H9 (cell line): ENCODE measurements around the gene LRRC45. TPM values are rescaled to one million over a fixed set of nuclear protein-coding genes. Genes with fewer than 3 reads are reported as not detected.

Source experiments
- DNase-seq: peaks from one replicate; pipeline ENCODE4 v3.0.0-alpha.2; 2017
- H2AFZ ChIP-seq: one replicate; pipeline ENCODE4 v1.6.1; 2013; ENCODE audit warnings: mild to moderate bottlenecking, low read length, control low read depth, moderate library complexity
- H2AK5ac ChIP-seq: 2 replicates; pipeline ENCODE4 v1.6.1; 2013; ENCODE audit warnings: low read length, control low read depth, mixed read lengths; ENCODE audit not compliant: insufficient read length
- H2BK120ac ChIP-seq: one replicate; pipeline ENCODE4 v1.6.1; 2013; ENCODE audit warnings: low read depth, mild to moderate bottlenecking, low read length, control low read depth, inconsistent platforms; ENCODE audit not compliant: poor library complexity, severe bottlenecking
- H2BK12ac ChIP-seq: 2 replicates; pipeline ENCODE4 v1.6.1; 2013; ENCODE audit warnings: low read length, control low read depth, mixed read lengths, low read depth; ENCODE audit not compliant: insufficient read length
- H2BK15ac ChIP-seq: 2 replicates; pipeline ENCODE4 v1.6.1; 2013; ENCODE audit warnings: low read depth, low read length, control low read depth
- H2BK20ac ChIP-seq: one replicate; pipeline ENCODE4 v1.6.1; 2013; ENCODE audit warnings: low read depth, mild to moderate bottlenecking, low read length, control low read depth, inconsistent platforms; ENCODE audit not compliant: poor library complexity, severe bottlenecking
- H2BK5ac ChIP-seq: 2 replicates; pipeline ENCODE4 v1.6.1; 2013; ENCODE audit warnings: low read length, control low read depth, mixed read lengths; ENCODE audit not compliant: insufficient read length
- H3K14ac ChIP-seq: 2 replicates; pipeline ENCODE4 v1.6.1; 2013; ENCODE audit warnings: low read length, control low read depth; ENCODE audit not compliant: insufficient read depth
- H3K18ac ChIP-seq: 2 replicates; pipeline ENCODE4 v1.6.1; 2013; ENCODE audit warnings: low read depth, mild to moderate bottlenecking, mixed read lengths, low read length, control low read depth; ENCODE audit not compliant: insufficient read length
- H3K23ac ChIP-seq: 2 replicates; pipeline ENCODE4 v1.6.1; 2013; ENCODE audit warnings: low read length, control low read depth, mixed read lengths, low read depth; ENCODE audit not compliant: insufficient read length
- H3K23me2 ChIP-seq: 2 replicates; pipeline ENCODE4 v1.6.1; 2013; ENCODE audit warnings: low read depth, mild to moderate bottlenecking, mixed read lengths, low read length, control low read depth; ENCODE audit not compliant: insufficient read length, poor library complexity, severe bottlenecking
- H3K27ac ChIP-seq: 2 replicates; pipeline ENCODE4 v1.5.1; 2013; ENCODE audit warnings: low read length, control low read depth, mixed read lengths, low read depth; ENCODE audit not compliant: insufficient read length
- H3K27me3 ChIP-seq: 2 replicates; pipeline ENCODE4 v1.6.1; 2013; ENCODE audit warnings: low read length, control low read depth, inconsistent platforms; ENCODE audit not compliant: insufficient read depth
- H3K4ac ChIP-seq: 2 replicates; pipeline ENCODE4 v1.6.1; 2013; ENCODE audit warnings: low read depth, mild to moderate bottlenecking, control low read depth, inconsistent platforms, low read length, moderate library complexity
- H3K4me1 ChIP-seq: 2 replicates; pipeline ENCODE4 v1.6.1; 2013; ENCODE audit warnings: low read length, control low read depth, inconsistent platforms; ENCODE audit not compliant: insufficient read depth
- H3K4me2 ChIP-seq: 2 replicates; pipeline ENCODE4 v1.6.1; 2013; ENCODE audit warnings: low read length, control low read depth, mixed read lengths; ENCODE audit not compliant: insufficient read length, insufficient read depth
- H3K56ac ChIP-seq: 2 replicates; pipeline ENCODE4 v1.6.1; 2013; ENCODE audit warnings: low read depth, mild to moderate bottlenecking, mixed read lengths, low read length, control low read depth; ENCODE audit not compliant: insufficient read length
- H3K79me1 ChIP-seq: 2 replicates; pipeline ENCODE4 v1.6.1; 2013; ENCODE audit warnings: low read depth, mild to moderate bottlenecking, moderate library complexity, low read length, control low read depth, inconsistent platforms; ENCODE audit not compliant: insufficient read depth, poor library complexity, severe bottlenecking
- H3K79me2 ChIP-seq: 2 replicates; pipeline ENCODE4 v1.6.1; 2013; ENCODE audit warnings: low read length, control low read depth, inconsistent platforms; ENCODE audit not compliant: insufficient read depth
- H3K9ac ChIP-seq: 2 replicates; pipeline ENCODE4 v1.6.1; 2013; ENCODE audit warnings: low read length, control low read depth, mixed read lengths; ENCODE audit not compliant: insufficient read length; ENCODE audit errors: extremely low read depth
- H3K9me3 ChIP-seq: one replicate; pipeline ENCODE4 v1.6.1; 2013; ENCODE audit warnings: low read depth, low read length, inconsistent platforms; ENCODE audit not compliant: control insufficient read depth
- H3T11ph ChIP-seq: one replicate; pipeline ENCODE4 v1.6.1; 2013; ENCODE audit warnings: mild to moderate bottlenecking, low read length, control low read depth, inconsistent platforms
- H4K20me1 ChIP-seq: one replicate; pipeline ENCODE4 v1.6.1; 2013; ENCODE audit not compliant: control insufficient read depth, insufficient read length, insufficient read depth
- H4K5ac ChIP-seq: 2 replicates; pipeline ENCODE4 v1.6.1; 2013; ENCODE audit warnings: low read depth, mild to moderate bottlenecking, mixed read lengths, low read length, control low read depth; ENCODE audit not compliant: insufficient read length
- H4K8ac ChIP-seq: replicated peaks from 2 replicates; pipeline ENCODE4 v1.6.1; 2013; ENCODE audit warnings: low read length, control low read depth, mixed read lengths, low read depth; ENCODE audit not compliant: insufficient read length
- H4K91ac ChIP-seq: 2 replicates; pipeline ENCODE4 v1.6.1; 2013; ENCODE audit warnings: low read depth, mild to moderate bottlenecking, moderate library complexity, mixed read lengths, low read length, control low read depth; ENCODE audit not compliant: insufficient read length
- H3K27ac Mint-ChIP-seq, 3 experiments: 2 replicates in 2 of 3; 3 replicates in 1 of 3; pipeline ENCODE4 v1.8.0; 2020 to 2021; ENCODE audit warnings: mixed read lengths in 3 of 3, mild to moderate bottlenecking in 1 of 3, moderate library complexity in 1 of 3
- H3K27me3 Mint-ChIP-seq: 2 replicates; pipeline ENCODE4 v1.8.0; 2021; ENCODE audit warnings: low read depth, mild to moderate bottlenecking, moderate library complexity, mixed read lengths
- H3K36me3 Mint-ChIP-seq, 3 experiments: 2 replicates in 2 of 3; 3 replicates in 1 of 3; pipeline ENCODE4 v1.8.0; 2020 to 2021; ENCODE audit warnings: low read depth in 3 of 3, mixed read lengths in 3 of 3; ENCODE audit not compliant: insufficient read depth in 1 of 3
- H3K4me1 Mint-ChIP-seq, 2 experiments: 2 replicates each; pipeline ENCODE4 v1.8.0; 2020; ENCODE audit warnings: mixed read lengths in 2 of 2
- H3K4me3 Mint-ChIP-seq, 2 experiments: 2 replicates in 1 of 2; 3 replicates in 1 of 2; pipeline ENCODE4 v1.8.0; 2020 to 2021; ENCODE audit warnings: mild to moderate bottlenecking in 2 of 2, mixed read lengths in 2 of 2, moderate library complexity in 1 of 2
- H3K9me3 Mint-ChIP-seq, 2 experiments: 2 replicates in 1 of 2; 3 replicates in 1 of 2; pipeline ENCODE4 v1.8.0; 2020; ENCODE audit warnings: mild to moderate bottlenecking in 2 of 2, mixed read lengths in 2 of 2, moderate library complexity in 1 of 2
- CTCF ChIP-seq: fragments of 200-600 bp; sonication (generic); conservative IDR thresholded peaks from 3 replicates; pipeline ENCODE4 v1.8.0; 2021; ENCODE audit warnings: antibody characterized with exemption, mild to moderate bottlenecking
- WGBS: extraction: QIAGEN DNeasy Blood & Tissue Kit; methylation state at CpG from one replicate; pipeline ENCODE4 v1.1.7; 2013; ENCODE audit warnings: missing lambda C conversion rate, low lambda C conversion rate, mixed read lengths; ENCODE audit not compliant: insufficient read length; ENCODE audit errors: extremely low coverage; 5-methylcytosine and 5-hydroxymethylcytosine counted together
- total RNA-seq: library from RNA; stranded (reverse); gene quantifications from 2 replicates; pipeline ENCODE4 v1.2.1, GENCODE V29; 2021

LRRC45 gene
- total RNA-seq, 1 experiment from 2014 or later: 28.7 TPM

GRCh38 chr17:82028246-82028645 lies 5.1 kb downstream of the LRRC45 start:
- H2BK12ac ChIP-seq: no peak overlapping the region
- H3K27ac ChIP-seq: no peak overlapping the region
- H3T11ph ChIP-seq: no peak overlapping the region
- H3K23ac ChIP-seq: no peak overlapping the region
- H3K14ac ChIP-seq: no peak overlapping the region
- H3K18ac ChIP-seq: no peak overlapping the region
- Mint-ChIP-seq H3K9me3 (peaks cover 0 to 2% of the 10 kb centered on the region in 2 experiments; a peak in 1 of 5 replicates), H3K27ac (no peak overlapping the region), H3K36me3 (peaks cover 3 to 14% (median 7%) of the 10 kb centered on the region in 3 experiments; a peak in 6 of 7 replicates), H3K27me3 (no peaks in the 10 kb centered on the region; the same call in none of the 2 replicates), H3K4me1 (peaks cover 2 to 15% of the 10 kb centered on the region in 2 experiments; a peak in 3 of 4 replicates), H3K4me3 (no peak overlapping the region)
- H3K79me2 ChIP-seq: no peaks in the 10 kb centered on the region
- H2BK5ac ChIP-seq: no peak overlapping the region
- H3K4me1 ChIP-seq: no peaks in the 10 kb centered on the region
- no CpG with 5 or more reads among the region's 13 CpGs for WGBS
- TF ChIP-seq CTCF: no peak
- no peak for DNase-seq
- H3K4ac ChIP-seq: no peak overlapping the region
- H2BK120ac ChIP-seq: no peak overlapping the region
- H3K27me3 ChIP-seq: no peaks in the 10 kb centered on the region
- peaks cover 8% of the 10 kb centered on the region for H3K23me2 ChIP-seq
- H3K9ac ChIP-seq: no peak overlapping the region
- H2BK20ac ChIP-seq: no peak overlapping the region
- no peaks in the 10 kb centered on the region for H3K79me1 ChIP-seq
- H4K20me1 ChIP-seq: no peaks in the 10 kb centered on the region
- H4K91ac ChIP-seq: no peak overlapping the region
- no peak overlapping the region for H2AFZ ChIP-seq
- no peak overlapping the region for H3K56ac ChIP-seq
- no peaks in the 10 kb centered on the region for H3K9me3 ChIP-seq
- no peak overlapping the region for H2AK5ac ChIP-seq
- no peak overlapping the region for H4K8ac ChIP-seq
- no peak overlapping the region for H3K4me2 ChIP-seq
- no peak overlapping the region for H2BK15ac ChIP-seq
- no peak overlapping the region for H4K5ac ChIP-seq
